GM12878 (cell line): ENCODE results near the gene SCARB1. TPM values are rescaled to one million over a fixed set of nuclear protein-coding genes. Genes with fewer than 3 reads are reported as not detected.
A peak's percentile ranks its signal among the peaks of the same experiment; 100 is the strongest.

Experiments used
- ATAC-seq: fragments of 200-7000 bp; cut with Tn5 transposase; 3 replicates; pipeline ENCODE4 v1.9.1; 2020; ENCODE audit warnings: mild to moderate bottlenecking, moderate library complexity
- BruUV-seq: library from RNA; stranded (reverse); fragments of 400-500 nt; replicated peaks from 2 replicates; lab custom pipeline; 2021; lab: Mats Ljungman, UMichigan
- CTCF ChIA-PET: fragments of 300-600 bp; sonication (Branson Sonifier 250); formaldehyde crosslinking; extraction: SDS; loops from one replicate; lab custom pipeline; 2021; ENCODE audit warnings: inconsistent platforms; lab: Yijun Ruan, JAX
- POLR2A ChIA-PET: fragments of 350-600 bp; formaldehyde crosslinking; extraction: SDS; loops from one replicate; lab custom pipeline; 2021; ENCODE audit warnings: inconsistent platforms; lab: Charles Lee
- RAD21 ChIA-PET: fragments of 300-600 bp; sonication (Branson Sonifier 250); formaldehyde crosslinking; loops from one replicate; lab custom pipeline; 2023; ENCODE audit warnings: antibody characterized with exemption; ENCODE audit not compliant: unreplicated experiment; lab: Charles Lee
- SMC1A ChIA-PET: fragments of 300-600 bp; sonication (Branson Sonifier 250); formaldehyde crosslinking; loops from one replicate; lab custom pipeline; 2023; ENCODE audit not compliant: unreplicated experiment, uncharacterized antibody; lab: Charles Lee
- DNase-seq: peaks from one replicate; pipeline ENCODE4 v3.0.0-alpha.2; 2011; ENCODE audit warnings: low read depth, low spot score
- FAIRE-seq: peaks from 3 replicates; lab custom pipeline; 2011; peaks lifted over from hg19 to GRCh38; lab: Jason Lieb, UNC
- H2AFZ ChIP-seq: 2 replicates; pipeline ENCODE4 v1.6.0; 2011; ENCODE audit warnings: low read depth, low read length, control low read depth; ENCODE audit not compliant: control insufficient read depth
- H3K27ac ChIP-seq: 2 replicates; pipeline ENCODE4 v1.5.1; 2011; ENCODE audit warnings: control low read depth; ENCODE audit not compliant: control insufficient read depth, insufficient read depth
- H3K27me3 ChIP-seq, 2 experiments: replicated peaks in 1 of 2; 2 replicates each; pipeline versions ENCODE4 v1.6.0 to v1.6.1; 2011; ENCODE audit warnings: low read length in 1 of 2; ENCODE audit not compliant: control insufficient read depth in 2 of 2, insufficient read depth in 2 of 2
- H3K36me3 ChIP-seq, 2 experiments: 2 replicates each; pipeline ENCODE4 v1.5.1; 2011; ENCODE audit warnings: low read length in 1 of 2; ENCODE audit not compliant: control insufficient read depth in 2 of 2, insufficient read depth in 2 of 2
- H3K4me1 ChIP-seq: 2 replicates; pipeline ENCODE4 v1.6.1; 2011; ENCODE audit warnings: mild to moderate bottlenecking, low read length, moderate library complexity, mixed read lengths; ENCODE audit not compliant: control insufficient read depth, insufficient read depth
- H3K4me2 ChIP-seq: 2 replicates; pipeline ENCODE4 v1.6.0; 2011; ENCODE audit warnings: control low read depth; ENCODE audit not compliant: control insufficient read depth, insufficient read depth
- H3K4me3 ChIP-seq: fragments of 200-600 bp; sonication (generic); 2 replicates; pipeline ENCODE4 v1.5.1; 2016
- H3K79me2 ChIP-seq: 2 replicates; pipeline ENCODE4 v1.6.0; 2011; ENCODE audit warnings: low read length; ENCODE audit not compliant: control insufficient read depth, insufficient read depth
- H3K9ac ChIP-seq: 2 replicates; pipeline ENCODE4 v1.8.0; 2011; ENCODE audit warnings: low read length, control low read depth, mixed read lengths; ENCODE audit not compliant: control insufficient read depth, insufficient read depth
- H3K9me3 ChIP-seq: replicated peaks from 3 replicates; pipeline ENCODE4 v1.5.1; 2011; ENCODE audit warnings: mild to moderate bottlenecking, low read length; ENCODE audit not compliant: control insufficient read depth, insufficient read depth
- H4K20me1 ChIP-seq: 2 replicates; pipeline ENCODE4 v1.6.0; 2011; ENCODE audit not compliant: control insufficient read depth, insufficient read depth
- ATF7 ChIP-seq: fragments of 450-650 bp; IDR thresholded peaks from 2 replicates; pipeline ENCODE4 v1.6.1; 2016; ENCODE audit warnings: low read depth, mild to moderate bottlenecking
- BHLHE40 ChIP-seq, 2 experiments: fragments of 450-650 bp in 1 of 2; IDR thresholded peaks; 2 replicates each; pipeline ENCODE4 v1.6.1; 2011 to 2017; ENCODE audit warnings: low read depth in 2 of 2, borderline replicate concordance in 1 of 2, improper control_type of control experiment in 1 of 2, low read length in 1 of 2, mild to moderate bottlenecking in 1 of 2
- BRCA1 ChIP-seq: IDR thresholded peaks from 2 replicates; pipeline ENCODE4 v1.6.1; 2011; ENCODE audit warnings: low read depth, low read length, improper control_type of control experiment
- HDGF ChIP-seq: fragments of 450-650 bp; IDR thresholded peaks from 2 replicates; pipeline ENCODE4 v1.6.1; 2016; ENCODE audit warnings: antibody characterized with exemption
- KDM1A ChIP-seq: fragments of 200-600 bp; sonication (generic); IDR thresholded peaks from 2 replicates; pipeline ENCODE4 v1.6.1; 2016; ENCODE audit warnings: borderline replicate concordance
- MYB ChIP-seq: fragments of 150-350 bp; IDR thresholded peaks from 2 replicates; pipeline ENCODE4 v1.6.1; 2014; ENCODE audit warnings: mild to moderate bottlenecking, low read depth, low read length, borderline replicate concordance
- NR2C2 ChIP-seq: IDR thresholded peaks from 2 replicates; pipeline ENCODE4 v1.6.1; 2011; ENCODE audit warnings: borderline replicate concordance, low read depth; ENCODE audit not compliant: control insufficient read depth, insufficient read length
- POLR2A ChIP-seq: IDR thresholded peaks from 2 replicates; pipeline ENCODE4 v1.6.1; 2011; ENCODE audit warnings: low read depth, mild to moderate bottlenecking, low read length
- STAT3 ChIP-seq: IDR thresholded peaks from 2 replicates; pipeline ENCODE4 v1.6.1; 2011; ENCODE audit warnings: low read depth, low read length, improper control_type of control experiment
- TCF3 ChIP-seq: IDR thresholded peaks from 2 replicates; pipeline ENCODE4 v1.6.1; 2012; ENCODE audit warnings: low read depth, mild to moderate bottlenecking, low read length, borderline replicate concordance; ENCODE audit not compliant: insufficient read depth
- YY1 ChIP-seq: IDR thresholded peaks from 2 replicates; pipeline ENCODE4 v1.6.1; 2011; ENCODE audit warnings: low read depth, mild to moderate bottlenecking, low read length
- ZBED1 ChIP-seq: IDR thresholded peaks from 2 replicates; pipeline ENCODE4 v1.6.1; 2016; ENCODE audit warnings: borderline replicate concordance
- WGBS: methylation state at CpG from one replicate; pipeline ENCODE4 v1.1.6; 2016; ENCODE audit warnings: low lambda C conversion rate; ENCODE audit not compliant: insufficient replicate concordance, insufficient coverage; ENCODE audit errors: missing lambda C conversion rate; 5-methylcytosine and 5-hydroxymethylcytosine counted together
- in situ Hi-C: fragments of 300-500 bp; cut with MboI; formaldehyde crosslinking; loops from 9 replicates; pipeline ENCODE4 v1.14.3; 2018; ENCODE audit warnings: mixed read lengths
- intact Hi-C: fragments of 100-400 bp; cut with micrococcal nuclease; formaldehyde crosslinking; loops from one replicate; pipeline ENCODE4 v1.14.2; 2022; ENCODE audit not compliant: unreplicated experiment
- polyA plus RNA-seq, 11 experiments: library from polyadenylated mRNA; depleted of rRNA in 4 of 11; unstranded in 6 of 11; stranded (reverse) in 5 of 11; fragments of >200 nt; fragmentation: Nextera tagmentation in 4 of 11; fragmentation: Illumina TruSeq in 1 of 11; extraction: Ambion mirVana in 4 of 11; extraction: Trizol in 1 of 11; gene quantifications; 1 replicate in 1 of 11; 2 replicates in 10 of 11; pipeline versions ENCODE4 v1.2.1 to v1.2.3, GENCODE V29; 2011 to 2016; ENCODE audit warnings: inconsistent platforms in 2 of 11, missing spikeins in 2 of 11, low read depth in 1 of 11
- total RNA-seq, 4 experiments: library from RNA; depleted of rRNA in 3 of 4; stranded (reverse); fragments of >200 nt in 3 of 4; fragmentation: Illumina TruSeq in 1 of 4; extraction: Trizol in 1 of 4; gene quantifications; 2 replicates each; pipeline versions ENCODE4 v1.2.1 to v1.2.3, GENCODE V29; 2013 to 2021
- TF ChIP-seq, protein P1 (sequence below): fragments of 450-650 bp; IDR thresholded peaks from 2 replicates; pipeline ENCODE4 v1.6.1; 2018; ENCODE audit warnings: borderline replicate concordance, mild to moderate bottlenecking; ENCODE audit not compliant: partially characterized antibody
- TF ChIP-seq, protein P2 (sequence below): fragments of 450-650 bp; IDR thresholded peaks from 2 replicates; pipeline ENCODE4 v1.6.1; 2017; ENCODE audit warnings: mild to moderate bottlenecking, moderate library complexity
- TF ChIP-seq, protein P3 (sequence below): fragments of 450-650 bp; IDR thresholded peaks from 2 replicates; pipeline ENCODE4 v1.6.1; 2016; ENCODE audit warnings: mild to moderate bottlenecking

Gene SCARB1
- total and polyA plus RNA-seq, 10 of the 15 experiments (the other 5 are each of a cell fraction or from before 2014, with no cell fraction given) = 0.34 to 104 (median 63.1) TPM

DNA sequence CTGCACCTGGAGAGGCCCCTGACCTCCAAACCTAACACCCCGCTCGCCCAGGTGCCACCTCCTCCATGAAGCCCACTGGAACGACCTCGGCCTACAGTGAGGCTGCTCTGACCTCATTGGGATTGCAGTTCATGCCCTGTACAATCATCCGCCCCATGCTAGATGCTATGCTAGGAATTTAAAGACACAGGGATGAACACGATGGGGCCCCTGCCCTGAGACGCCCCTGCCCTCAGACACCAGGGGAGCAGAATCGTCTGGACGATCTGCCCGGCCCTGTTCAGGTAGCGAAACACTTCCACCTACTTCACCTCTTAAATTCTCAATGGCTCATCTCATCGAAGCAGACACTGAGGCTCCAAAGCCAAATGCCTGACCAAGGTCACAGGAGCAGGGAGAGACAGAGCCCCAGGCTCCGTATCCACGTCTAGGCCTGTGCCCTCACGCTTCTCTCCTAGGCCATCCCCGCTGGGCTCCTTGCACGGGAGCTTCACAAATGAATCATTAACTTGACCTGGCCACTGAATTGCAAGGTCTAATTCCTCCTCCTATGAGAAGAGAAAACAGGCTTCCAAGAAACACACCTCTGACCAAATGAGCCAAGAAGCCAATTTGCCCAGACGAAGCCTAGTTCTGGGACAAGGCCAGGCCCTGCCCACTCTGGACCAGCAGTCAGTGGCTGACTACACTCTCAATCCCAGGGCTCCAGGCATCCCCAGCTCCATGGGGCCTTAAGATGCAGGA is 35.2 kb downstream of the SCARB1 start:
- BruUV-seq = no TSS peak
- SMC1A ChIA-PET = interaction anchor here (0.7 to 3.7 kb wide), 8 partner anchors 11 to 77 kb away, joined by 3 to 22 read pairs (median 4); no protein-coding TSS in a partner anchor
- H3K9ac ChIP-seq = no peak overlapping the region; the same call in 1 of the 2 replicates
- TF ChIP-seq BHLHE40 (IDR thresholded peaks at IDR 0.05; ENCODE audit: borderline replicate concordance in 1 of 2, low read depth in 2 of 2, low read length in 1 of 2) = peak in 1 of 2 experiments; percentile 38; a peak in 1 of 4 replicates
- TF ChIP-seq, protein P1, sequence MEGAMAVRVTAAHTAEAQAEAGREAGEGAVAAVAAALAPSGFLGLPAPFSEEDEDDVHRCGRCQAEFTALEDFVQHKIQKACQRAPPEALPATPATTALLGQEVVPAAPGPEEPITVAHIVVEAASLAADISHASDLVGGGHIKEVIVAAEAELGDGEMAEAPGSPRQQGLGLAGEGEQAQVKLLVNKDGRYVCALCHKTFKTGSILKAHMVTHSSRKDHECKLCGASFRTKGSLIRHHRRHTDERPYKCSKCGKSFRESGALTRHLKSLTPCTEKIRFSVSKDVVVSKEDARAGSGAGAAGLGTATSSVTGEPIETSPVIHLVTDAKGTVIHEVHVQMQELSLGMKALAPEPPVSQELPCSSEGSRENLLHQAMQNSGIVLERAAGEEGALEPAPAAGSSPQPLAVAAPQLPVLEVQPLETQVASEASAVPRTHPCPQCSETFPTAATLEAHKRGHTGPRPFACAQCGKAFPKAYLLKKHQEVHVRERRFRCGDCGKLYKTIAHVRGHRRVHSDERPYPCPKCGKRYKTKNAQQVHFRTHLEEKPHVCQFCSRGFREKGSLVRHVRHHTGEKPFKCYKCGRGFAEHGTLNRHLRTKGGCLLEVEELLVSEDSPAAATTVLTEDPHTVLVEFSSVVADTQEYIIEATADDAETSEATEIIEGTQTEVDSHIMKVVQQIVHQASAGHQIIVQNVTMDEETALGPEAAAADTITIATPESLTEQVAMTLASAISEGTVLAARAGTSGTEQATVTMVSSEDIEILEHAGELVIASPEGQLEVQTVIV = no peak
- TF ChIP-seq, protein P2, sequence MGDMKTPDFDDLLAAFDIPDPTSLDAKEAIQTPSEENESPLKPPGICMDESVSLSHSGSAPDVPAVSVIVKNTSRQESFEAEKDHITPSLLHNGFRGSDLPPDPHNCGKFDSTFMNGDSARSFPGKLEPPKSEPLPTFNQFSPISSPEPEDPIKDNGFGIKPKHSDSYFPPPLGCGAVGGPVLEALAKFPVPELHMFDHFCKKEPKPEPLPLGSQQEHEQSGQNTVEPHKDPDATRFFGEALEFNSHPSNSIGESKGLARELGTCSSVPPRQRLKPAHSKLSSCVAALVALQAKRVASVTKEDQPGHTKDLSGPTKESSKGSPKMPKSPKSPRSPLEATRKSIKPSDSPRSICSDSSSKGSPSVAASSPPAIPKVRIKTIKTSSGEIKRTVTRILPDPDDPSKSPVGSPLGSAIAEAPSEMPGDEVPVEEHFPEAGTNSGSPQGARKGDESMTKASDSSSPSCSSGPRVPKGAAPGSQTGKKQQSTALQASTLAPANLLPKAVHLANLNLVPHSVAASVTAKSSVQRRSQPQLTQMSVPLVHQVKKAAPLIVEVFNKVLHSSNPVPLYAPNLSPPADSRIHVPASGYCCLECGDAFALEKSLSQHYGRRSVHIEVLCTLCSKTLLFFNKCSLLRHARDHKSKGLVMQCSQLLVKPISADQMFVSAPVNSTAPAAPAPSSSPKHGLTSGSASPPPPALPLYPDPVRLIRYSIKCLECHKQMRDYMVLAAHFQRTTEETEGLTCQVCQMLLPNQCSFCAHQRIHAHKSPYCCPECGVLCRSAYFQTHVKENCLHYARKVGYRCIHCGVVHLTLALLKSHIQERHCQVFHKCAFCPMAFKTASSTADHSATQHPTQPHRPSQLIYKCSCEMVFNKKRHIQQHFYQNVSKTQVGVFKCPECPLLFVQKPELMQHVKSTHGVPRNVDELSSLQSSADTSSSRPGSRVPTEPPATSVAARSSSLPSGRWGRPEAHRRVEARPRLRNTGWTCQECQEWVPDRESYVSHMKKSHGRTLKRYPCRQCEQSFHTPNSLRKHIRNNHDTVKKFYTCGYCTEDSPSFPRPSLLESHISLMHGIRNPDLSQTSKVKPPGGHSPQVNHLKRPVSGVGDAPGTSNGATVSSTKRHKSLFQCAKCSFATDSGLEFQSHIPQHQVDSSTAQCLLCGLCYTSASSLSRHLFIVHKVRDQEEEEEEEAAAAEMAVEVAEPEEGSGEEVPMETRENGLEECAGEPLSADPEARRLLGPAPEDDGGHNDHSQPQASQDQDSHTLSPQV = no peak
- TF ChIP-seq YY1 = no peak
- no peak for TF ChIP-seq HDGF
- TF ChIP-seq KDM1A = no peak
- TF ChIP-seq MYB = no peak
- no peak for TF ChIP-seq POLR2A
- TF ChIP-seq BRCA1 = no peak
- TF ChIP-seq TCF3 = no peak
- no peak for TF ChIP-seq ATF7
- no peak for TF ChIP-seq ZBED1
- TF ChIP-seq, protein P3, sequence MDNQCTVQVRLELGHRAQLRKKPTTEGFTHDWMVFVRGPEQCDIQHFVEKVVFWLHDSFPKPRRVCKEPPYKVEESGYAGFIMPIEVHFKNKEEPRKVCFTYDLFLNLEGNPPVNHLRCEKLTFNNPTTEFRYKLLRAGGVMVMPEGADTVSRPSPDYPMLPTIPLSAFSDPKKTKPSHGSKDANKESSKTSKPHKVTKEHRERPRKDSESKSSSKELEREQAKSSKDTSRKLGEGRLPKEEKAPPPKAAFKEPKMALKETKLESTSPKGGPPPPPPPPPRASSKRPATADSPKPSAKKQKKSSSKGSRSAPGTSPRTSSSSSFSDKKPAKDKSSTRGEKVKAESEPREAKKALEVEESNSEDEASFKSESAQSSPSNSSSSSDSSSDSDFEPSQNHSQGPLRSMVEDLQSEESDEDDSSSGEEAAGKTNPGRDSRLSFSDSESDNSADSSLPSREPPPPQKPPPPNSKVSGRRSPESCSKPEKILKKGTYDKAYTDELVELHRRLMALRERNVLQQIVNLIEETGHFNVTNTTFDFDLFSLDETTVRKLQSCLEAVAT = peak; percentile 46; the same call in 1 of the 2 replicates
- TF ChIP-seq STAT3 = no peak
- TF ChIP-seq NR2C2 = no peak

More for the DNA sequence above, 35.2 kb downstream of the SCARB1 start:
- Histone ChIP-seq H3K79me2 (peaks cover 39% of the 10 kb centered on the region), H3K4me2 (peak overlapping the region; percentile 61), H3K4me1 (peaks cover 17% of the 10 kb centered on the region), H3K36me3 (peaks cover 0 to 10% of the 10 kb centered on the region in 2 experiments; a peak in 2 of 4 replicates), H4K20me1 (no peaks in the 10 kb centered on the region), H3K9me3 (peaks cover 5% of the 10 kb centered on the region; the same call in 1 of the 3 replicates), H3K27ac (peak overlapping the region; percentile 20), H3K4me3 (no peak overlapping the region), H3K27me3 (no peaks in the 10 kb centered on the region), H2AFZ (no peak overlapping the region)
- POLR2A ChIA-PET = interaction anchor here (0.8 to 3.3 kb wide), 4 partner anchors 29 to 74 kb away, joined by 3 to 12 read pairs (median 4); no protein-coding TSS in a partner anchor
- WGBS = 93% methylated on average over 18 of the region's 18 CpGs
- RAD21 ChIA-PET = interaction anchor here (0.7 to 2.9 kb wide), 9 partner anchors 30 to 92 kb away, joined by 3 to 14 read pairs (median 4); partner anchors contain the start of gene SCARB1
- DNase-seq = no peak
- in situ Hi-C loops (no loop called here), intact Hi-C loops (loop anchor here (2.0 kb wide), 1 partner anchor 54 kb away; no protein-coding TSS in a partner anchor)
- CTCF ChIA-PET = interaction anchor here (0.8 to 3.6 kb wide), 9 partner anchors 8 to 110 kb away, joined by 3 to 30 read pairs (median 4); no protein-coding TSS in a partner anchor
- FAIRE-seq = no peak
- peak; percentile 22 for ATAC-seq
